Stimulated activated memory B cell treated with anti-CD40 and anti-IgM and Interleukin-4, amounts not matched to agents 10 μg/mL and 1 μg/mL and 100 μg/mL, for 72 hours (primary cell): ENCODE data around the gene ARAP1.

ENCODE experiments used
- ATAC-seq: fragments of 150-1000 bp; cut with Tn5 transposase; 2 replicates; pipeline ENCODE4 v1.10.0; 2021
- H3K27ac Mint-ChIP-seq: one replicate; pipeline ENCODE4 v1.8.0; 2022; ENCODE audit warnings: mild to moderate bottlenecking, mixed read lengths
- H3K27me3 Mint-ChIP-seq: one replicate; pipeline ENCODE4 v1.8.0; 2022; ENCODE audit warnings: mixed read lengths
- H3K36me3 Mint-ChIP-seq: one replicate; pipeline ENCODE4 v1.8.0; 2022; ENCODE audit warnings: mixed read lengths
- H3K4me1 Mint-ChIP-seq: one replicate; pipeline ENCODE4 v1.8.0; 2022; ENCODE audit warnings: mixed read lengths
- H3K4me3 Mint-ChIP-seq: one replicate; pipeline ENCODE4 v1.8.0; 2022; ENCODE audit warnings: mild to moderate bottlenecking, moderate library complexity, mixed read lengths
- H3K9me3 Mint-ChIP-seq: one replicate; pipeline ENCODE4 v1.8.0; 2022; ENCODE audit warnings: mixed read lengths

ARAP1 gene

GRCh38 chr11:72774499-72774898 is 22.3 kb upstream of the ARAP1 start:
- Mint-ChIP-seq H3K4me1 (peaks cover 54% of the 10 kb centered on the region), H3K9me3 (no peaks in the 10 kb centered on the region), H3K27ac (no peak overlapping the region), H3K27me3 (no peaks in the 10 kb centered on the region), H3K4me3 (no peak overlapping the region), H3K36me3 (peaks cover 13% of the 10 kb centered on the region)
- no peak for ATAC-seq

- H3K4me1 Mint-ChIP-seq: peaks cover 48% of the 10 kb centered on the region
- ATAC-seq: no peak
- peaks cover 13% of the 10 kb centered on the region for H3K36me3 Mint-ChIP-seq
- H3K4me3 Mint-ChIP-seq: no peak overlapping the region
- no peaks in the 10 kb centered on the region for H3K27me3 Mint-ChIP-seq
- no peaks in the 10 kb centered on the region for H3K9me3 Mint-ChIP-seq
- H3K27ac Mint-ChIP-seq: no peak overlapping the region
Observed at GRCh38 chr11:72773696-72774095, 21.5 kb upstream of the ARAP1 start.

DNA sequence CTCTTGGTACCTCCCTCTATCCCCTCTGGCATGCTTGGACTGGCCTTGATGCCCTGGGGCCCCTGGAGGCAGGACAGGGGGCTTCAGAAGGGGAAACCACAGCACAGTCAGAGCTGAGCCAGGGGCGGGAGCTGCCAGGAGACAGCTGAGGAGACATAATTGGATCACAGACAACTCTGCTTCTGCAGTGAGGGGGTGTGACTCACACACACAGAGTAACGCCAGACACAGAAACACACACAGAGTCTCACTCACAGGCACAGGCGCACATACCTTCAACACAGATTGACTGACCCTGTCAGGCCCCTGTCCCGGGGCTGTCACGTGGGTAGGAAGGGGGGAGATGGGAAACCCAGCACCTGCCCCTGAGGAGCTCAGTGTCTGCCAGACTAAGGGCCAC is 21.1 kb upstream of the ARAP1 start:
- Mint-ChIP-seq H3K4me1 (peaks cover 48% of the 10 kb centered on the region), H3K4me3 (no peak overlapping the region), H3K27ac (no peak overlapping the region), H3K36me3 (peaks cover 13% of the 10 kb centered on the region), H3K27me3 (no peaks in the 10 kb centered on the region), H3K9me3 (no peaks in the 10 kb centered on the region)
- ATAC-seq: no peak

DNA sequence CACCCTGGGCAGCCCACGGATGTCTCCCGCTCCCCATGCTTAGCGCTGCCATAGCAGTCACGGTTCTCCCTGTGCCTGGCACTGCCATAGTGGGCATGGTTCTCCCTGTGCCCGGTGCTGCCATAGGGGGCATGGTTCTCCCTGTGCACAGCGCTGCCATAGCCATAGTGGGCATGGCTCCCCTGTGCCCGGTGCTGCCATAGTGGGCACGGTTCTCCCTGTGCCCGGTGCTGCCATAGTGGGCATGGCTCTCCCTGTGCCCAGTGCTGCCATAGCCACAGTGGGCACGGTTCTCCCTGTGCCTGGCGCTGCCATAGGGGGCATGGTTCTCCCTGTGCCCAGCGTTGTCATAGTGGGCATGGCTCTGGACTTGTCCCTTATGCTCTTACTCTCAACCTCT is 19.9 kb upstream of the ARAP1 start:
- peak overlapping the region; percentile 6 for H3K27ac Mint-ChIP-seq
- no peak overlapping the region for H3K4me3 Mint-ChIP-seq
- no peaks in the 10 kb centered on the region for H3K27me3 Mint-ChIP-seq
- peaks cover 13% of the 10 kb centered on the region for H3K36me3 Mint-ChIP-seq
- no peaks in the 10 kb centered on the region for H3K9me3 Mint-ChIP-seq
- peaks cover 41% of the 10 kb centered on the region for H3K4me1 Mint-ChIP-seq
- no peak for ATAC-seq

DNA sequence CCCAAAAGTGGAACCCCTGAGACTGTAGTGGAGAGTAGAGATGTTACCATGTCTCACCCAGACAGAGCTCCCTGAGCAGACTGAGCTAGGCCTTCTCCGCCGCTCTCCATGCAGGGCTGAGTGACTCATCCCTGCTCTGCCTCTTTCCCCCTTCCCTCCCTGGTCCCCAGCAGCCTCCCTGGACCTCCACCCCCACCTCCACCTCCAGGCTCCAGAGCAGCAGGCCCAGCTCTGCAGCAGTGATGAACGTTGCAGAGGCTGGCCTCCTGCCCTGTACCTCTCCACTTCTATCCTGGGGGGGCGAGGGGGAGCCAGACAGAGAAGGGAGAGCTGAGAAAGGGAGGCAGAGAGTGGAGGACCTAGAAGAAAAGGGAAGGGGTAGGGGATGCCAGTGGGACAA is 19.3 kb upstream of the ARAP1 start:
- H3K9me3 Mint-ChIP-seq: no peaks in the 10 kb centered on the region
- peaks cover 41% of the 10 kb centered on the region for H3K4me1 Mint-ChIP-seq
- H3K4me3 Mint-ChIP-seq: no peak overlapping the region
- ATAC-seq: no peak
- peaks cover 13% of the 10 kb centered on the region for H3K36me3 Mint-ChIP-seq
- no peaks in the 10 kb centered on the region for H3K27me3 Mint-ChIP-seq
- no peak overlapping the region for H3K27ac Mint-ChIP-seq

DNA sequence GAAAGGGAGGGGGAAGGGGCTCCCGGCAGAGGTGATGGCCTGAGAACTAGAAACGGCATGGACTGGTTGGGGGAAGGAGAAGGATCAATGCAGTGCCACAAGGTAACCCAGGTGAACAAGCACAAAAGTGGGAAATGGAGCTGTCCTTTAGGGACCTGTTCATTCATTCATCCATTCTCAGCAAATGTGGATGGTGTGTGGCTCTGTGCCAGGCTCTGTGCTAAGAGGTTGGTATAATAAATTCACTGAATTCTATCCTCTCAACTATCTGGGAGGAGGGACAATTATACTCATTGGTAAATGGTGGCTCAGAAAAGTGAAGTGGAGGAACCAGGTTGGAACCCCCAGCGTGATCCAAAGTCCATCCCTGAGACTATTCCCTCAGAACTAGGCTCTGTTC is 18.6 kb upstream of the ARAP1 start:
- no peak overlapping the region for H3K27ac Mint-ChIP-seq

DNA sequence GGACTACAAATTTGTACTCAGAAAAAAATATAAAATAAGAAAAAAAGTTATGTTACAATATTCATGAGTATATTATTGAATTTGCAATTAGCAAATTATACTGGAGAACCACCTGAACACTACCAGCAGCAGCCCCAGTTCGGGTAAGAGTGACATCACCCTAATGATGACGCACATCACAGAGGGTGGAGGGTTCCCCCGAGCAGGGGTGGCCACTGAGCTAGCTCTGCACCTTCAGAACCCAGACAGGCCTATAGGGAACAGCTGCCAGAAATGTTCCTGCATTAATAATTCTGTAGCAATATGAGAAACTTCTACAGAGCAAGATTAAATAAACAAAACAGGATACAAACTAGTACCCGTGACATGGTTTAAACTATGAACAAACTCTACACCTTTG is 17.5 kb upstream of the ARAP1 start:
- ATAC-seq: no peak
- H3K36me3 Mint-ChIP-seq: peaks cover 13% of the 10 kb centered on the region
- H3K4me3 Mint-ChIP-seq: no peak overlapping the region
- no peaks in the 10 kb centered on the region for H3K27me3 Mint-ChIP-seq
- H3K27ac Mint-ChIP-seq: no peak overlapping the region
- no peaks in the 10 kb centered on the region for H3K9me3 Mint-ChIP-seq
- peaks cover 30% of the 10 kb centered on the region for H3K4me1 Mint-ChIP-seq

More for the DNA sequence above, 18.6 kb upstream of the ARAP1 start:
- no peaks in the 10 kb centered on the region for H3K9me3 Mint-ChIP-seq
- peaks cover 40% of the 10 kb centered on the region for H3K4me1 Mint-ChIP-seq
- peaks cover 13% of the 10 kb centered on the region for H3K36me3 Mint-ChIP-seq
- H3K4me3 Mint-ChIP-seq: no peak overlapping the region
- no peak for ATAC-seq
- H3K27me3 Mint-ChIP-seq: no peaks in the 10 kb centered on the region

DNA sequence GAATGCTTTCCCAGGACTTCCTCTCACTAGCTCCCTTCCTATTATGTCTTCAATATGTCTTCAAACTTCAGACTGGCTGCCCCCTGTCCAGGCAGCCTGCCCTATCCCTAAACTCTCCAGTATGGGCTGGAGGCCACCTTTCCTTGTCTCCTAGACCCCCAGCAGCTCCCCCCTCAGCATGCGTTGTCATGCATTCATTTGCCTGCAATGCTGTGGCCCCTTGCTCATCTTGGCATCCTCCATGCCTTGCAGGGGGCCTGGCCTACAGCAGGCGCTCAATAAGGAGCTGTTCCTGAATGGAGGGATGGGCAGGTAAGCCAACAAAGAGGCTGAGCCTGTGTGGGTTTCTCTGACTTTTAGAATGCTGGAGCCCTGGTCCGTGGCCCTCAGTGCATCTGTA is 16.4 kb upstream of the ARAP1 start:
- Mint-ChIP-seq H3K27ac (peak overlapping the region; percentile 15), H3K36me3 (peaks cover 13% of the 10 kb centered on the region), H3K4me3 (no peak overlapping the region), H3K27me3 (no peaks in the 10 kb centered on the region), H3K4me1 (peaks cover 35% of the 10 kb centered on the region), H3K9me3 (no peaks in the 10 kb centered on the region)
- ATAC-seq: no peak

DNA sequence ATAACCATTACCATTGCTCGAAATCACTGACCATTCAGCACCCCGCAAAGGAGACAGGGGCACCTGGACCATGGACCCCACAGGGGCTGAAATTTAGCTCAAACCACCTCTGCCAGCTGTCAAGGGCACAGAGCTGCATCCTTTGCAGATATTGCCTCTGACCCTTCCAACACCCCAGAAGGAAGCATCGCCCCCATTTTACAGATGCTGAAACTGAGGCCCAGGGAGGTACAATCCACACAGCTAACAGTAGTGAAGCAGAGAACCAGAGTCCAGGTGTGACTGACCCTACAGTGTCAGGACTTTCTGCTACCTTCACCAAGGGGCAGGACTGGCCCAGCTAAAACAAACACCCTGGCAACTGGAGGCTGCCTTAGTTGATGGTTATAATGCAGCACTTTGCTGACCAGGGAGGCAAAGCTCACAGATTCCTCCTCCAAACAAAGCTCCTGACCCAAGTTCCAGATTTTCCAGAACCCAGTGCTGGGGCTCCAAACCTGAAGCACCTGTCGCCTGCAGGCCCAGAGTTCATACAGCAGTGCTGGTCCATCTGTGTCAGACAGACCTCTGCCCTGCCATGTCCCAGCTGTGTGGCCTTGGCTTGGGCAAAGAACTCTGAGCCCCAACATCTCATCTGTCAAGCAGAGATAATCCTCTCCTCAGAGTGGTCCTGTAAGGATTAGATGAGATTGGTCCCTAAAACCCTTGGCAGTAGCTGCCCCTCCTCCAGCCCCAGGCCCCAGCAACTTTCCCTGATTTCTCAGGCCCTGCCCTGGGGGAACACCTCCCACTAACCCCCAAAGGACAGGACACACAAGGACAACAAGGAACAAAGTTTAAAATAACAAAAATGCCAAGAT is 15.2 kb upstream of the ARAP1 start:
- H3K36me3 Mint-ChIP-seq: peaks cover 8% of the 10 kb centered on the region
- H3K4me3 Mint-ChIP-seq: no peak overlapping the region
- H3K27me3 Mint-ChIP-seq: no peaks in the 10 kb centered on the region
- H3K9me3 Mint-ChIP-seq: no peaks in the 10 kb centered on the region
- no peak overlapping the region for H3K27ac Mint-ChIP-seq
- H3K4me1 Mint-ChIP-seq: peaks cover 39% of the 10 kb centered on the region
- ATAC-seq: no peak

- H3K27me3 Mint-ChIP-seq: no peaks in the 10 kb centered on the region
- no peak overlapping the region for H3K4me3 Mint-ChIP-seq
- no peak overlapping the region for H3K27ac Mint-ChIP-seq
- peaks cover 42% of the 10 kb centered on the region for H3K4me1 Mint-ChIP-seq
- no peaks in the 10 kb centered on the region for H3K9me3 Mint-ChIP-seq
- H3K36me3 Mint-ChIP-seq: peaks cover 6% of the 10 kb centered on the region
- no peak for ATAC-seq
Observed at GRCh38 chr11:72766152-72766902, 14.1 kb upstream of the ARAP1 start.

- Mint-ChIP-seq H3K27ac (peak overlapping the region; percentile 60), H3K4me1 (peaks cover 36% of the 10 kb centered on the region)
- no peak for ATAC-seq
Observed at GRCh38 chr11:72764503-72764902, 12.3 kb upstream of the ARAP1 start.

GRCh38 chr11:72763823-72764222 is 11.6 kb upstream of the ARAP1 start:
- Mint-ChIP-seq H3K27ac (peak overlapping the region; percentile 60), H3K4me3 (peak overlapping the region; percentile 12), H3K27me3 (no peaks in the 10 kb centered on the region), H3K36me3 (peaks cover 1% of the 10 kb centered on the region), H3K9me3 (no peaks in the 10 kb centered on the region), H3K4me1 (peaks cover 36% of the 10 kb centered on the region)
- ATAC-seq: no peak

More at GRCh38 chr11:72764503-72764902, 12.3 kb upstream of the ARAP1 start:
- Mint-ChIP-seq H3K4me3 (no peak overlapping the region), H3K36me3 (no peaks in the 10 kb centered on the region), H3K9me3 (no peaks in the 10 kb centered on the region), H3K27me3 (no peaks in the 10 kb centered on the region)

GRCh38 chr11:72762641-72763304 is 10.6 kb upstream of the ARAP1 start:
- H3K4me3 Mint-ChIP-seq: peak overlapping the region; percentile 8
- peak overlapping the region; percentile 60 for H3K27ac Mint-ChIP-seq
- peak; percentile 88 for ATAC-seq
- no peaks in the 10 kb centered on the region for H3K27me3 Mint-ChIP-seq
- peaks cover 6% of the 10 kb centered on the region for H3K36me3 Mint-ChIP-seq
- peaks cover 36% of the 10 kb centered on the region for H3K4me1 Mint-ChIP-seq
- no peaks in the 10 kb centered on the region for H3K9me3 Mint-ChIP-seq

DNA sequence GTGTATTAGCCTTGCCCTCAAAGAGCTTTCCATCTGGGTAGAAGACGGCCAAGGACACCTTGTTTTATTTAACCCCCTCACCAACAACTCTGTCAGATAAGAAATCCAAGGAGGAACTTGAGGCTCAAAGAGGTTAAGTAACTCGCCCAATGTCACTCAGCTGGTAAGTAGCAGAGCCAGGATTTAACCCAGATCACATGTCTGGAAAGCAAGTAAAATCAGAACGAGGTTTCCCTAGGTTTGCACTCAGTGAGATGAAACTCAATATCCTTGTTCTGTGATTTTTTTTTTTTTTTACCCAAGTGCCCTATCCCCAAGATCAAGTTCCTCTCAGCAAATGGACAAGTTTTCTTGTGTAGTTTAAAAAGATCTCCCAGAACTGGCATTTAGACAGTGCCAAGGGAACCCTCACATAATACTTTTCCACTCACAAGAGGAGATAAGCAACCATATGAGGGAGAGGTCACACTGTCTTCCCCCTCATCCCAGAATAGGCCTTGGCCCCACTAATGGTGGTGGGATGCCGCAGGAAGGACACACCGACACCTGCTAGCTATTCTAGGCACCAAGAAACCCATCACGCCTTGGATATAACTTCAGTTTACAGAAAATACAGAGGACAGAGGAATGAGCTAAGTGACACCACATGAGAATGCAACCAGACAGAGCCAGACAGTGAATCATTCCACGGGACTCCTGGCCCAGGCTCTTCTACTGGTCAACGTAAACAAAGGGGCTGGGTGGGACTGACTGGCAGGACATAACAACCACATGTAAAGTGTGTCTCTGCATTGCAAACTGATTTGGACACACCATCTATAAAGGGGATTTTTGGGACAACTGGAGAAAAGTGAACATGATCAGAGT is 8.6 kb upstream of the ARAP1 start:
- Mint-ChIP-seq H3K36me3 (peaks cover 16% of the 10 kb centered on the region), H3K4me1 (peaks cover 22% of the 10 kb centered on the region), H3K4me3 (no peak overlapping the region), H3K9me3 (no peaks in the 10 kb centered on the region), H3K27ac (no peak overlapping the region), H3K27me3 (no peaks in the 10 kb centered on the region)
- no peak for ATAC-seq
